ENCODE measurements around the gene KCNQ5.

Gene KCNQ5

GRCh38 chr6:72798196-72798595 lies 176.3 kb downstream of the KCNQ5 start:
- Histone ChIP-seq H3K36me3 (no peaks in the 10 kb centered on the region; the same call in 1 of the 2 replicates), H3K27ac (no peak overlapping the region), H3K9ac (no peak overlapping the region), H4K20me1 (peaks cover 13% of the 10 kb centered on the region; the same call in 1 of the 2 replicates), H3K4me1 (no peaks in the 10 kb centered on the region), H3K4me2 (no peak overlapping the region), H3K27me3 (no peaks in the 10 kb centered on the region), H3K9me3 (no peaks in the 10 kb centered on the region), H3K4me3 (no peak overlapping the region)
- no peak for TF ChIP-seq Cebpa-rat (IDR thresholded peaks at IDR 0.05)

GRCh38 chr6:72809746-72810379 lies 188.0 kb downstream of the KCNQ5 start:
- Histone ChIP-seq H3K9me3 (no peaks in the 10 kb centered on the region; the same call in 1 of the 2 replicates), H3K9ac (no peak overlapping the region), H3K36me3 (no peaks in the 10 kb centered on the region), H4K20me1 (peaks cover 17% of the 10 kb centered on the region), H3K4me2 (no peak overlapping the region), H3K27ac (no peak overlapping the region), H3K27me3 (no peaks in the 10 kb centered on the region), H3K4me3 (no peak overlapping the region), H3K4me1 (no peaks in the 10 kb centered on the region)
- no peak for TF ChIP-seq Cebpa-rat (IDR thresholded peaks at IDR 0.05)

GRCh38 chr6:72810571-72811280 lies 188.9 kb downstream of the KCNQ5 start:
- Histone ChIP-seq H3K36me3 (no peaks in the 10 kb centered on the region), H3K9ac (no peak overlapping the region), H4K20me1 (peaks cover 17% of the 10 kb centered on the region), H3K9me3 (no peaks in the 10 kb centered on the region; the same call in 1 of the 2 replicates), H3K4me3 (no peak overlapping the region), H3K27me3 (no peaks in the 10 kb centered on the region), H3K4me2 (no peak overlapping the region), H3K4me1 (no peaks in the 10 kb centered on the region), H3K27ac (no peak overlapping the region)
- no peak for TF ChIP-seq Cebpa-rat (IDR thresholded peaks at IDR 0.05)

- Histone ChIP-seq H3K27ac (no peak overlapping the region), H3K9ac (no peak overlapping the region), H3K4me3 (no peak overlapping the region), H3K4me1 (no peaks in the 10 kb centered on the region), H3K27me3 (no peaks in the 10 kb centered on the region), H3K4me2 (no peak overlapping the region), H4K20me1 (peaks cover 17% of the 10 kb centered on the region), H3K36me3 (no peaks in the 10 kb centered on the region), H3K9me3 (no peaks in the 10 kb centered on the region; the same call in 1 of the 2 replicates)
- no peak for TF ChIP-seq Cebpa-rat (IDR thresholded peaks at IDR 0.05)
Observed at GRCh38 chr6:72811971-72812421, 190.1 kb downstream of the KCNQ5 start.

GRCh38 chr6:72813807-72814596 lies 192.1 kb downstream of the KCNQ5 start:
- no peak for TF ChIP-seq Cebpa-rat (IDR thresholded peaks at IDR 0.05)
- H3K4me3 ChIP-seq, result no peak overlapping the region
- H3K4me1 ChIP-seq, result no peaks in the 10 kb centered on the region
- no peak overlapping the region for H3K27ac ChIP-seq
- H3K36me3 ChIP-seq, result no peaks in the 10 kb centered on the region
- no peak overlapping the region for H3K4me2 ChIP-seq
- no peaks in the 10 kb centered on the region for H3K9me3 ChIP-seq
- peaks cover 17% of the 10 kb centered on the region for H4K20me1 ChIP-seq
- H3K27me3 ChIP-seq, result no peaks in the 10 kb centered on the region
- no peak overlapping the region for H3K9ac ChIP-seq

- H3K4me1 ChIP-seq, result peaks cover 11% of the 10 kb centered on the region
- H4K20me1 ChIP-seq, result peaks cover 29% of the 10 kb centered on the region
- no peak overlapping the region for H3K4me3 ChIP-seq
- H3K4me2 ChIP-seq, result no peak overlapping the region
- H3K27me3 ChIP-seq, result no peaks in the 10 kb centered on the region
- TF ChIP-seq Cebpa-rat (IDR thresholded peaks at IDR 0.05), result no peak
- H3K36me3 ChIP-seq, result no peaks in the 10 kb centered on the region
- no peak overlapping the region for H3K27ac ChIP-seq
- H3K9me3 ChIP-seq, result no peaks in the 10 kb centered on the region
- H3K9ac ChIP-seq, result no peak overlapping the region
Observed at GRCh38 chr6:72816022-72816421, 194.2 kb downstream of the KCNQ5 start.

GRCh38 chr6:72817208-72817607 lies 195.3 kb downstream of the KCNQ5 start:
- TF ChIP-seq Cebpa-rat (IDR thresholded peaks at IDR 0.05), result no peak
- Histone ChIP-seq H3K9ac (no peak overlapping the region), H3K27me3 (no peaks in the 10 kb centered on the region), H3K27ac (no peak overlapping the region), H4K20me1 (peaks cover 38% of the 10 kb centered on the region), H3K36me3 (no peaks in the 10 kb centered on the region), H3K4me3 (no peak overlapping the region), H3K9me3 (no peaks in the 10 kb centered on the region), H3K4me2 (no peak overlapping the region), H3K4me1 (peaks cover 11% of the 10 kb centered on the region)

GRCh38 chr6:72819609-72820008 lies 197.7 kb downstream of the KCNQ5 start:
- H3K4me2 ChIP-seq, result no peak overlapping the region
- H3K36me3 ChIP-seq, result no peaks in the 10 kb centered on the region

GRCh38 chr6:72820153-72820552 lies 198.3 kb downstream of the KCNQ5 start:
- Histone ChIP-seq H4K20me1 (peaks cover 41% of the 10 kb centered on the region; the same call in 1 of the 2 replicates), H3K4me2 (no peak overlapping the region), H3K27ac (no peak overlapping the region), H3K9me3 (no peaks in the 10 kb centered on the region), H3K36me3 (no peaks in the 10 kb centered on the region; the same call in 1 of the 2 replicates), H3K4me1 (peaks cover 22% of the 10 kb centered on the region), H3K27me3 (no peaks in the 10 kb centered on the region), H3K4me3 (no peak overlapping the region), H3K9ac (no peak overlapping the region)
- TF ChIP-seq Cebpa-rat (IDR thresholded peaks at IDR 0.05), result no peak

More at GRCh38 chr6:72819609-72820008, 197.7 kb downstream of the KCNQ5 start:
- Histone ChIP-seq H4K20me1 (peaks cover 39% of the 10 kb centered on the region; the same call in 1 of the 2 replicates), H3K4me3 (no peak overlapping the region), H3K9ac (no peak overlapping the region), H3K27me3 (no peaks in the 10 kb centered on the region), H3K9me3 (no peaks in the 10 kb centered on the region), H3K4me1 (peaks cover 16% of the 10 kb centered on the region), H3K27ac (no peak overlapping the region)
- TF ChIP-seq Cebpa-rat (IDR thresholded peaks at IDR 0.05), result no peak
